ENCODE data around the gene CALML3. TPM values are rescaled to one million over a fixed set of nuclear protein-coding genes. Genes with fewer than 3 reads are reported as not detected.

The CALML3 gene
- total RNA-seq, 1 experiment from 2014 or later: not detected

DNA sequence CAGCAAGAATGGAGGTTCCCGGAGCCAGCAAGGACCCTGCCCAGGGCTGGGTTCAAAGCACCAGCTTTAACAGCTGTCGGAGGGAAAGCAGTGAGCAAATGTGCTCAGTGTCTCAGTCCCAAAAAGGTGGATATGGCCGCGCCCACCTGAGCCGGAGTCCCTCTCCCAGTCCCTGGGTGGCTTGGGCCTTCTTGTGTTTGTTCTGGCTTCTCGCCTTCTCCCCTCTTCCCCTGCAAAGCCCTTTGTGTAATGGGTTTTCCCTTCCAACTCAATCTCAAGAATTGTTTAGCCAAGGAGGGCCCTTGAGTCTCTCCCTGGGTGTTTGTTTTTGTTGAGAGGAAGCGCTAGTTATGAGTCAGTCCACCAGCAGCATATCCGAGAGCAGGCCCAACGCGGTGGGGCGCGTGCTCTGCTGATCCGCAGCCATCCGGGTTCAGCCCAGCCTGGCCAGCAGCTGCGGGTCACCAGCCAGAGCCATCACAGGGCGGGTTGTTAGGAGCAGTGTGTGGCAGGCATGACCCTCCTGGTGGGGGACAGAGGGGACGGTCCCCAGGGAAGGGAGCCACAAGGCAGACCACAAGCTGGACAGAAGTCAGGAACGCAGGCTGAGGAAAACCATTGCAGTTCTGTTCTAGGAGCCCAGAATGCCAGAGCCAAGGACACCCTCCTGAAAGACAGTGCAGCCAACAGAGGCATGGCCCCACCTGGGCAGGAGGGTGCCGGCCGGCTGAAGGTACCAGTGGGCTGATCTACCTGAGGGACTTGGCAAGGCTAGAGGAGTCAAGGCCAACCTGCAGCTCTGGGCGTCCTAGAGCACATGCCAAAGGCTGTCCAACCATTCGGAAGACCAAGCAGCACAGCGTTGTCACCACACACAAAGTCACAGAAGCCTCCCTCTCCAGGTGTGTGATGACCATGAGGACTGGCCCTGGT, 21.3 kb downstream of the CALML3 start:
- Histone ChIP-seq H4K20me1 (ENCODE audit: control insufficient read depth, insufficient read depth, insufficient read length) (no peaks in the 10 kb centered on the region), H3K79me2 (ENCODE audit: insufficient read depth, low read length) (no peaks in the 10 kb centered on the region), H3K23me2 (ENCODE audit: insufficient read length, low read depth, low read length, poor library complexity, severe bottlenecking) (no peaks in the 10 kb centered on the region), H2AK5ac (ENCODE audit: insufficient read length, low read length) (no peak overlapping the region), H3K4me2 (ENCODE audit: insufficient read depth, insufficient read length, low read length) (no peak overlapping the region), H3K56ac (ENCODE audit: insufficient read length, low read depth, low read length) (no peak overlapping the region), H3K14ac (ENCODE audit: insufficient read depth, low read length) (peak overlapping the region; percentile 45), H3K9ac (ENCODE audit: extremely low read depth, insufficient read length, low read length) (no peak overlapping the region), H3K79me1 (ENCODE audit: insufficient read depth, low read depth, low read length, poor library complexity, severe bottlenecking) (no peaks in the 10 kb centered on the region), H3K18ac (ENCODE audit: insufficient read length, low read depth, low read length) (no peak overlapping the region), H3K27ac (ENCODE audit: insufficient read length, low read depth, low read length) (no peak overlapping the region), H4K8ac (replicated peaks; ENCODE audit: insufficient read length, low read depth, low read length) (no peak overlapping the region), H2BK12ac (ENCODE audit: insufficient read length, low read depth, low read length) (no peak overlapping the region), H4K91ac (ENCODE audit: insufficient read length, low read depth, low read length) (no peak overlapping the region), H3K4ac (ENCODE audit: low read depth, low read length) (no peak overlapping the region), H2BK5ac (ENCODE audit: insufficient read length, low read length) (no peak overlapping the region), H2AFZ (ENCODE audit: low read length) (no peak overlapping the region), H2BK15ac (ENCODE audit: low read depth, low read length) (no peak overlapping the region), H4K5ac (ENCODE audit: insufficient read length, low read depth, low read length) (no peak overlapping the region), H2BK120ac (ENCODE audit: low read depth, low read length, poor library complexity, severe bottlenecking) (no peak overlapping the region), H3K27me3 (ENCODE audit: insufficient read depth, low read length) (no peaks in the 10 kb centered on the region), H3K9me3 (ENCODE audit: control insufficient read depth, low read depth, low read length) (no peaks in the 10 kb centered on the region), H3K4me1 (ENCODE audit: insufficient read depth, low read length) (no peaks in the 10 kb centered on the region), H3K23ac (ENCODE audit: insufficient read length, low read depth, low read length) (no peak overlapping the region), H3T11ph (ENCODE audit: low read length) (no peak overlapping the region), H2BK20ac (ENCODE audit: low read depth, low read length, poor library complexity, severe bottlenecking) (no peak overlapping the region)
- DNase-seq: no peak
- H3K4me1 Mint-ChIP-seq: no peaks in the 10 kb centered on the region
- H3K27me3 Mint-ChIP-seq (ENCODE audit: low read depth): no peaks in the 10 kb centered on the region; the same call in 1 of the 2 replicates
- WGBS (ENCODE audit: extremely low coverage, insufficient read length, low lambda C conversion rate): no CpG with 5 or more reads among the region's 23 CpGs
- H3K36me3 Mint-ChIP-seq (ENCODE audit: insufficient read depth in 1 of 3, low read depth in 3 of 3): peaks cover 5 to 13% (median 6%) of the 10 kb centered on the region in 3 experiments; a peak in 6 of 7 replicates
- no peak overlapping the region for H3K4me3 Mint-ChIP-seq
- H3K9me3 Mint-ChIP-seq: peaks cover 18% of the 10 kb centered on the region in 2 experiments
- no peak for TF ChIP-seq CTCF (conservative IDR thresholded peaks at IDR 0.05)
- H3K27ac Mint-ChIP-seq: no peak overlapping the region

All from H9 (cell line).